ENCODE measurements around the gene MRM2.
A peak's percentile ranks its signal among the peaks of the same experiment; 100 is the strongest.

Gene MRM2

GRCh38 chr7:2257651-2258050 lies 15.6 kb upstream of the MRM2 start:
- TF ChIP-seq YY1 (IDR thresholded peaks at IDR 0.05; ENCODE audit: insufficient read depth, insufficient read length), result no peak
- Histone ChIP-seq H3K36me3 (ENCODE audit: insufficient read depth, insufficient read length, low read length) (peaks cover 86% of the 10 kb centered on the region), H3K27me3 (ENCODE audit: insufficient read depth, insufficient read length) (no peaks in the 10 kb centered on the region), H3K4me1 (ENCODE audit: insufficient read depth, insufficient read length) (peaks cover 14% of the 10 kb centered on the region), H3K9ac (ENCODE audit: insufficient read length, low read depth) (peak overlapping the region; percentile 45), H3K4me3 (ENCODE audit: insufficient read length, low read depth) (no peak overlapping the region), H3K9me3 (ENCODE audit: insufficient read depth, low read length) (no peaks in the 10 kb centered on the region)
- no peak for DNase-seq (ENCODE audit: low read depth, low spot score)

GRCh38 chr7:2257046-2257551 lies 15.1 kb upstream of the MRM2 start:
- Histone ChIP-seq H3K9ac (ENCODE audit: insufficient read length, low read depth) (peak overlapping the region; percentile 45), H3K9me3 (ENCODE audit: insufficient read depth, low read length) (no peaks in the 10 kb centered on the region), H3K4me1 (ENCODE audit: insufficient read depth, insufficient read length) (peaks cover 14% of the 10 kb centered on the region), H3K27me3 (ENCODE audit: insufficient read depth, insufficient read length) (no peaks in the 10 kb centered on the region), H3K36me3 (ENCODE audit: insufficient read depth, insufficient read length, low read length) (peaks cover 83% of the 10 kb centered on the region), H3K4me3 (ENCODE audit: insufficient read length, low read depth) (no peak overlapping the region)
- no peak for DNase-seq (ENCODE audit: low read depth, low spot score)
- TF ChIP-seq ZNF274 (IDR thresholded peaks at IDR 0.05; ENCODE audit: low read depth, low read length), result no peak
- TF ChIP-seq SUZ12 (IDR thresholded peaks at IDR 0.05; ENCODE audit: extremely low read depth, insufficient read depth, insufficient read length), result no peak
- TF ChIP-seq YY1 (IDR thresholded peaks at IDR 0.05; ENCODE audit: insufficient read depth, insufficient read length), result no peak

DNA sequence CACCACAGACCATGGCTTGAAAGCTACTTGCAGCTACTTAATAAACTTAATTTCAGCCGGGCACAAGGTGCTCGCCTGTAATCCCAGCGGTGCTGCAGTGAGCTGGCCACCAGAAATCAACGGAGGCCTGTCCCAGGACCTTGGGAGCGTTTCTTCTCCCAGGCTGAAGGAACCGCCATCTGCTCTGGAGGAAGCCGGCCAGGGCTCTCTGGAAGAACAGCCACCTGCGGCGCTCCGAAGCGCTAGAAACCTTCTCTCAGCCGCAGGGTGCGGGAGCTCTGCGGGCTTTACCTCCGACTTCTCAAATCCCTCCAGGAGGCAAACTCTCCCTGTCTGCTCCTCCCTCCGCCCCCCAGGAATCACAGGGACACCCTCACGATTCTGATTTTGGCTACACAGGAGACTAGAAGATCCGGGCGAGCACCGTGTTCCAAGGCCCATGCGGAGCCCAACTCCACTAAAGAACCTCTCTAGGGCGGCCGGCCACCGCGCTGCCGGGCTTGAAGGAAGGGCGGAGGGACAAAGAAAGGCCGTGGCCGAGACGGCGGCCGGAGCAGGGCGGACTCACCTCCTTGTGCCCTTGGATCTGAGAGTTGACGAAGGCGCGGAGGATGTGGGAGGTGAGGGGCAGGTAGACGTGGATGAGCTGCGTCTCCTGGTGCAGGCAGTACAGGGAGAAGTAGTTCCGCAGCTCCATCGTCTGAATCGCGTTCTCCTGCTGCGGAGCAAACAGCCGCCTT lies 14.5 kb upstream of the MRM2 start:
- no peak for DNase-seq (ENCODE audit: low read depth, low spot score)
- no peaks in the 10 kb centered on the region for H3K9me3 ChIP-seq (ENCODE audit: insufficient read depth, low read length)
- TF ChIP-seq ZNF274 (IDR thresholded peaks at IDR 0.05; ENCODE audit: low read depth, low read length) (no peak), SUZ12 (IDR thresholded peaks at IDR 0.05; ENCODE audit: extremely low read depth, insufficient read depth, insufficient read length) (no peak)
- H3K4me3 ChIP-seq (ENCODE audit: insufficient read length, low read depth), result no peak overlapping the region
- peaks cover 14% of the 10 kb centered on the region for H3K4me1 ChIP-seq (ENCODE audit: insufficient read depth, insufficient read length)
- no peaks in the 10 kb centered on the region for H3K27me3 ChIP-seq (ENCODE audit: insufficient read depth, insufficient read length)
- H3K9ac ChIP-seq (ENCODE audit: insufficient read length, low read depth), result no peak overlapping the region
- peaks cover 81% of the 10 kb centered on the region for H3K36me3 ChIP-seq (ENCODE audit: insufficient read depth, insufficient read length, low read length)

- DNase-seq (ENCODE audit: low read depth, low spot score), result no peak
- H3K9me3 ChIP-seq (ENCODE audit: insufficient read depth, low read length), result no peaks in the 10 kb centered on the region
- TF ChIP-seq SUZ12 (IDR thresholded peaks at IDR 0.05; ENCODE audit: extremely low read depth, insufficient read depth, insufficient read length) (no peak), YY1 (IDR thresholded peaks at IDR 0.05; ENCODE audit: insufficient read depth, insufficient read length) (no peak), ZNF274 (IDR thresholded peaks at IDR 0.05; ENCODE audit: low read depth, low read length) (no peak)
- H3K4me3 ChIP-seq (ENCODE audit: insufficient read length, low read depth), result no peak overlapping the region
- H3K4me1 ChIP-seq (ENCODE audit: insufficient read depth, insufficient read length), result peaks cover 12% of the 10 kb centered on the region
- H3K27me3 ChIP-seq (ENCODE audit: insufficient read depth, insufficient read length), result no peaks in the 10 kb centered on the region
- H3K9ac ChIP-seq (ENCODE audit: insufficient read length, low read depth), result no peak overlapping the region
- peaks cover 83% of the 10 kb centered on the region for H3K36me3 ChIP-seq (ENCODE audit: insufficient read depth, insufficient read length, low read length)
These were observed 13.4 kb upstream of the MRM2 start for GRCh38 chr7:2255145-2256139.

GRCh38 chr7:2254429-2255144 lies 12.6 kb upstream of the MRM2 start:
- H3K36me3 ChIP-seq (ENCODE audit: insufficient read depth, insufficient read length, low read length), result peaks cover 88% of the 10 kb centered on the region
- peaks cover 12% of the 10 kb centered on the region for H3K4me1 ChIP-seq (ENCODE audit: insufficient read depth, insufficient read length)
- no peak overlapping the region for H3K9ac ChIP-seq (ENCODE audit: insufficient read length, low read depth)
- TF ChIP-seq YY1 (IDR thresholded peaks at IDR 0.05; ENCODE audit: insufficient read depth, insufficient read length), result no peak
- no peak for TF ChIP-seq ZNF274 (IDR thresholded peaks at IDR 0.05; ENCODE audit: low read depth, low read length)
- no peak for TF ChIP-seq SUZ12 (IDR thresholded peaks at IDR 0.05; ENCODE audit: extremely low read depth, insufficient read depth, insufficient read length)
- no peak overlapping the region for H3K4me3 ChIP-seq (ENCODE audit: insufficient read length, low read depth)
- no peaks in the 10 kb centered on the region for H3K27me3 ChIP-seq (ENCODE audit: insufficient read depth, insufficient read length)
- no peaks in the 10 kb centered on the region for H3K9me3 ChIP-seq (ENCODE audit: insufficient read depth, low read length)
- no peak for DNase-seq (ENCODE audit: low read depth, low spot score)

GRCh38 chr7:2253525-2254244 lies 11.7 kb upstream of the MRM2 start:
- Histone ChIP-seq H3K36me3 (ENCODE audit: insufficient read depth, insufficient read length, low read length) (peaks cover 86% of the 10 kb centered on the region), H3K4me3 (ENCODE audit: insufficient read length, low read depth) (no peak overlapping the region), H3K9ac (ENCODE audit: insufficient read length, low read depth) (no peak overlapping the region), H3K27me3 (ENCODE audit: insufficient read depth, insufficient read length) (no peaks in the 10 kb centered on the region), H3K4me1 (ENCODE audit: insufficient read depth, insufficient read length) (peaks cover 10% of the 10 kb centered on the region), H3K9me3 (ENCODE audit: insufficient read depth, low read length) (no peaks in the 10 kb centered on the region)
- no peak for DNase-seq (ENCODE audit: low read depth, low spot score)
- TF ChIP-seq YY1 (IDR thresholded peaks at IDR 0.05; ENCODE audit: insufficient read depth, insufficient read length), result no peak
- no peak for TF ChIP-seq ZNF274 (IDR thresholded peaks at IDR 0.05; ENCODE audit: low read depth, low read length)
- no peak for TF ChIP-seq SUZ12 (IDR thresholded peaks at IDR 0.05; ENCODE audit: extremely low read depth, insufficient read depth, insufficient read length)

Data from NT2/D1 (cell line).